CD4-positive, alpha-beta T cell treated with Interleukin-10 for 1 hour (primary cell): Measurements from ENCODE around the gene SLC7A5.
"Not testable (repeated sequence)": the region's sequence is repeated elsewhere in the genome, so short reads cannot be mapped to it uniquely, and the experiment has no call there.

Source experiments
- DNase-seq: peaks from one replicate; pipeline ENCODE4 v3.0.0-alpha.2; 2020

The SLC7A5 gene

DNA sequence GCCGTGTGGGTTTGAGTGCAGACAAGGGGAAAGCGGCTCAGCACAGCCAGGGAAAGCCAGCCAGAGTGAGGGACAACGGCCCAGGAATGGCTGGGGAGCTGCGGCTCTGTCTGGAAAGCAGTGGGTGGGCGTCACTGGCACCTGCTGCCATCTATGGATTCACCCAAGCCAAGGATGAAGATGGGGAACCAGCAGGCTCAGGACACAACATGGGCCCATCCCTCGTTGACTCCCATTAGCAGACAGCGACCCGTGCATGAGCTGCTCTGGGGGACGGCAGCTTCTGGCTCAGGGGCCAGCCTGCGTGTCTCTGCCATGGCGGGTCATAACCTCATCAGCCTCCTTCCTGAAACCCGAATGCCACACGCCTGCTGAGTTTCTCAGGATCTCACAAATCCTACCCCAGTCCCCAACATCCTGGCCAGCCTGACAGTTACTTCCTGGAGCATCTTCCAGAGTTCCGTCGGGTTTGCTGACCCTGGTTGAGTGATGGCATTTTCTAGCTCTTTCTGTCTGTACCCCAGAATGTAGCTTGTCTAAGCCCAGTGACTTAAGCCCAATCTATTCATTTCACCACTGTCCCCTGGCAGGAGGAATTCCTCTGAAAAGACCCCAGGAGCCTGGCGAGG is 50.7 kb downstream of the SLC7A5 start:
- no peak for DNase-seq

GRCh38 chr16:87817910-87818309 is 51.4 kb downstream of the SLC7A5 start:
- DNase-seq = no peak

DNA sequence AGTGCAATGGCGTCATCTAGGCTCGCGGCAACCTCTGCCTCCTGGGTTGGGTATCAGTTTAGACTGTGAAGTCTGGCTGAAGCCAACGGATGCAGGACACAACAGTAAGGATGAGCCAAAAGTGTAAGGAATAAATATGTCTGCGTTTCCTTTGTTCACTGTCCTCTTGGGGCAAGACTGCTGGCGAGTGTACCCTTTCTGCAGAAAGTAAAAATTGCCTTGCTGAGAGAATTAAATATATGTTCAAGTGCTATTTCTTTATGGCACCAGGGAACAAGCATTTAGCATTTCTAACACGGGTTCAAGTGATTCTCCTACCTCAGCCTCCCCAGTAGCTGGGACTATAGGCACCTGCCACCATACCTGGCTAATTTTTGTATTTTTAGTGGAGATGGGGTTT is 51.9 kb downstream of the SLC7A5 start:
- not testable (repeated sequence) for DNase-seq

DNA sequence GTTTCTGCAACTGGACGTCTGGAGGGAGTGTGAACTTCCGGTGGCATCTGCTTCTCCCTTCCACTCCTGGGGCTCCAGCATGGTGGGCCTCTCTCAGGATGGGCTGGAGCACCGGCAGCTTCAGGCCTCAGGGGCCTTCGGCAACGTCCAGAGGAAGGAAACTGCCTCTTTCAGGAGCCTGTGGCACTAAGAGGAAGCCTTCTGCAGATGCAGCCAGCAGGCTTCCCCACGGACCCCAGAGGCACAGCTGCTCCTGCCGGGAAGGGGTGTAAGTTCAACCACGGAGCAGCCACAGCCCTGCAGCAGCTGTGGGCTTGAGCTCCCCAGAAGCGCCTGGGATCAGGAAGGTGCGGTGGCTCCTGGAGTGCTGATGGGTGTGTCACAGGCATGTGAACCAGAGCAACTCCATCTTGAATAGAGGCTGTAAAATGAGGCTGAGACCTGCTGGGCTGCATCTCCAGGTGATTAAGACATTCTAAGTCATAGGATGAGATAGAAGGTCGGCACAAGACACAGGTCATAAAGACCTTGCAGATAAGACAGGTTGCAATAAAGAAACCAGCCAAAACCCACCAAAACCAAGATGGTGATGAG is 52.7 kb downstream of the SLC7A5 start:
- no peak for DNase-seq

- no peak for DNase-seq
Observed at GRCh38 chr16:87815567-87815966, 53.7 kb downstream of the SLC7A5 start.

DNA sequence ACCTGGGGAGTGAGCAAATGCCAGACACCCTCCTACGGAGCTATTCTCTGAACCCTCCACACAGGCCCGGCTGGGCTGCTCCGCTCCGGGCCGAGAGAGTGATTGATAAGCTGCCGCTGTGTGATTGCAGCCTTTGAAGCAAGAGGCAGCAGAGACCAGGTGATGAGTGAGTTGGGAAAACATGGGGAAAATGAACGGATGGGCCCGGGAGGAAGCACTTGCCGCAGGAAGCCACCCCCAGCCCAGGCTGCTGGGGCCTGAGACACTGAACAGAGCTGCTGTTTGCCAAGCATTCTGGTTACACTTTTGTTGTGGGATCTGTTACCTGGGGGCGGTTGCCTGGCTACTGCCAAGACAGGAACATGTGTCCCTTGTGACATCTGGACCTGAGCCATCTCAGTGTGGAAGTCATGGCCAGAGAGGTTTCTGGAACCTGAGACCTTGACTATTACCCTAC is 57.1 kb downstream of the SLC7A5 start:
- no peak for DNase-seq

DNA sequence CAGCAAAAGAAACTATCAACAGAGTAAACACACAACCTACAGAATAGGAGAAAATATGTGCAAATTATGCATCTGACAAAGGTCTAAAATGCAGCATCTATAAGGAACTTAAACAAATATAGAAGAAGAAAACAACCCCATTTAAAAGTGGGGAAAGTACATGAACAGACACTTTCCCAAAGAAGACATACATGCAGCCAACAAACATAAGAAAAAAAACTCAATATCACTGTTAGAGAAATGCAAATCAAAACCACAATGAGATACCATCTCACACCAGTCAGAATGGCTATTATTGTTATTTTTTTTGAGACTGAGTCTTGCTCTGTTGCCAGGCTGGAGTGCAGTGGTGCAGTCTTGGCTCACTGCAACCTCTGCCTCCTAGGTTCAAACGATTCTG is 57.9 kb downstream of the SLC7A5 start:
- not testable (repeated sequence) for DNase-seq

DNA sequence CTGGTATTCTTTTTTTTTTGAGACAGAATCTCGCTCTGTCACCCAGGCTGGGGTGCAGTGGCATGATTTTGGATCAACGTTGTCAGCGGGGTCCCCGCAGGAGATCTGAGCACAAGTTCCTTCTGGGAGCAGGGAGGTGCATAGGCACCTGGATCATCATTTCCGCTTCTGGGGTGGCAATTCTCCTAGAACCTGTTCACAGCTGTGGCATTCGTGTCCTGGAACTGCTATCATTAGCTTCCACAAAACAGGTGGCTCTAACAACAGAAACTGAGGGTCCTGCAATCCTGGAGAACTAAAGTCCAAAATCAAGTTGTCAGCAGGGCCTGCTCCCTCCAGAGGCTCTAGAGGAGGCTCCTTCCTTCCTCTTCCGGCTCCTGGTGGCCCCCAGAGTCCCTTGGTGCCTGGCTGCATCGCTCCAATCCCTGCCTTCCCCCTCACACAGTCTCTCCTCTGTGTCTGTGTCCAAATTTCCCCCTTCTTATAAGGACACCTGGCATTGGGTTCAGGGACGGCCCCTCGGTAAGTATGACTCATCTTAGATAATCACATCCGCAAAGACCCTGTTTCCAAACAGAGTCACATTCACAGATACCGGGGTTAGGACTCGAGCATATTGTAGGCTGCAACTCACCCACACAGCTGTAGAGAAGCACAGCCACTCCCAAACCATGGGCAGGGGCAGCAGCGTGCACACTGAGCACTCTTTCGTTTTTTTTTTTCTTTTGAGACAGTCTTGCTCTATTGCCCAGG is 60.0 kb downstream of the SLC7A5 start:
- no peak for DNase-seq

- DNase-seq = no peak
Observed at GRCh38 chr16:87808108-87808507, 61.2 kb downstream of the SLC7A5 start.

- DNase-seq = no peak
Observed at GRCh38 chr16:87806641-87807546, 62.4 kb downstream of the SLC7A5 start.

- DNase-seq = no peak
Observed at GRCh38 chr16:87806261-87806640, 63.1 kb downstream of the SLC7A5 start.

- no peak for DNase-seq
Observed at GRCh38 chr16:87803385-87803784, 65.9 kb downstream of the SLC7A5 start.

DNA sequence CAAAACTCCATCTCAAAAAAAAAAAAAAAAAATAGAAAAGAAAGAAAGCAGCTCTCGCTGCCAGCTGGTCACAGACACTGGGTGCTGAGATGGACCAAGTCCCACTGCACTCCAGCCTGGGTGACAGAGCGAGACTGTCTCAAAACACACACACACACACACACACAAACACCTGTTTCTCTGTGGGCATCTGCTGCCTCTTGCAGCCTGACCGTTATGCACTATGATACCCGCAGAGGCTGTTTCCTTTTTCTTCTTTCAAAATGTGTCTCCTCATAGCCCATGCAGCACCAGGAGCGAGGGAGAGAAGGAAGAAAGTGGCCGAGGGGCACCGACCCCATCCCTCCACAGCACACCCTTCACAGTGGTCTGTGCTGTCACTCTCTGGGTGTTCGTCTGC is 66.6 kb downstream of the SLC7A5 start:
- DNase-seq = no peak

GRCh38 chr16:87801679-87802259 is 67.5 kb downstream of the SLC7A5 start:
- no peak for DNase-seq

DNA sequence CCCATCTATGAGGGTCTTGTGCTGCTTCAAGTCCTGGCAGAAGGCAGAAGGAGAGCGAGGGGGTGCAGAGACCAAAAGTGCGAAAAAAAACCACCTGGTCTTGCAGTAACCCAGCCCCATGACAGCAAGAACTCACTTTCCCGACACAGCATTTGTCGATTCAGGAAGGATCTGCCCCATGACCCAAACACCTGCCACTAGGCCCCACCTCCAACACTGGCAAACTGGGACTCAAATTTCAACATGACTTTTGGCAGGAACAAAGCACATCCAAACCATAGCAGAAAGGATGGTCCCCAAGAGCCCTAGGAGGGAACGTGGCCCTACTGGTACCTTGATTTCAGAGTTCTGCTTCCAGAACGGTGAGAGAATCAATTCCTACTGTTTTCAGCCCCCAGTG is 68.8 kb downstream of the SLC7A5 start:
- DNase-seq = no peak

GRCh38 chr16:87795336-87795735 is 74.0 kb downstream of the SLC7A5 start:
- DNase-seq = no peak

- no peak for DNase-seq
Observed at GRCh38 chr16:87794485-87795078, 74.7 kb downstream of the SLC7A5 start.

GRCh38 chr16:87792205-87792565 is 77.1 kb downstream of the SLC7A5 start:
- no peak for DNase-seq

GRCh38 chr16:87791295-87792204 is 77.8 kb downstream of the SLC7A5 start:
- DNase-seq = no peak

GRCh38 chr16:87790292-87791100 is 78.8 kb downstream of the SLC7A5 start:
- DNase-seq = no peak
